Anterior cingulate cortex (tissue), 58 donors: ENCODE data around the gene ZNF594.
"Not testable (repeated sequence)": the region's sequence is repeated elsewhere in the genome, so short reads cannot be mapped to it uniquely, and the experiment has no call there.

ENCODE experiments used
- DNase-seq, 58 donors: peaks; one replicate each; lab custom pipeline; 2025; lab: John Stamatoyannopoulos, UW

Gene ZNF594

DNA sequence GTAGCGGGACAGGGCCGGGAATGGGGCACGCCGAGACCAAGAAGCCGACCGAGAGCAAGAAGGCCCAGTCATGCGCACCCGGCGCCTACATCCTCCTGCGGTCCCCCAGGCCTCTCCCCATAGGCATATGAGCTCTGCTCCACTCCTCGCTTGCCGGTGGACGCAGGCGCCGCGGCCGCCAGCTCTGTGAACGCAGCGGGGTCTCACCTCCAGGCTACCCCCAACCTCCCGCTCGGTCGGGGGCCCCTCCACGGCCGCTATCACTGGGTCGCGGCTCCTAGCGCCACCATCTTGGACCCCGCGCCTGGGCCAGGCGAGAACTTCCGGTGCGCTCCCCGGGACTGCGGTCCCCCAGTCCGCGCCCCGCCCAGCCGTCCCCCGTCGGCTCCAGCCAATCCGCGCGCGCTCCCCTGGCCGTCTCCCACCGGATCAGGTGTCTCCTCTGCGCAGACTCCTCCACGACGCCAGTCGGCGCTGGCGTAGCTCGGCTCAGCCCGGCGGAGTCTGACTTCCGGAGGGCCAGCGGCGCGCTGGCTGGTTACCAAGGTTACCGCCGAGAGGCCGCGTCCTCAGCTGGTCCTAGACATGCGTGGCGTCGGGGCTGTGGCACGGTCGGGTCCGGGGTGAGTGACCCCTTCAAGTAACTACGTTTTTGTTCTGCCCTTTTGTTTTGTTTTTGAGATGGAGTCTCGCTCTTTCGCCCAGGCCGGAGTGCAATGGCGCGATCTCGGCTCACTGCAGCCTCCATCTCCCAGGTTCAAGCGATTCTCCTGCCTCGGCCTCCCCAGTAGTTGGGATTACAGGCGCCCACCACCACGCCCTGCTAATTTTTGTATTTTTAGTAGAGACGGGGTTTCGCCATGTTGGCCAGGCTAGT, at the start of gene ZNF594:
TSS of gene ZNF594 (minus strand) at position 328 of the 877 bp plus-strand sequence. CDS start 7,612 bp downstream, outside the sequence.
- peak; percentile 44 to 98 (median 92) for DNase-seq

DNA sequence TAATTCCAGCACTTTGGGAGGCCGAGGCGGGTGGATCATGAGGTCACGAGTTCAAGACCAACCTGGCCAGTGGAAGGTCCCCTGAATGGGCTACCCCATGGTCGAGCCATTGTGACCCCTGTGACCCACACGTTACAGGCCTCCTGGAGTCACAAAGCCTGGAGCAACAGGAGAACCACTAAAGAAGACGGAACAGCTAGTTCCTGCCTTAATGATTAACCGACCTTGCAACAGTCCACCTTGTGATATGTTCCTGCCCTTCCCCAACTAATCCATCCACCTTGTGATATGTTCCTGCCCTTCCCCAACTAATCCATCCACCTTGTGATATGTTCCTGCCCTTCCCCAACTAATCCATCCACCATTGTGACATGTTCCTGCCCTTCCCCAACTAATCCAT, 48.1 kb upstream of the ZNF594 start:
- DNase-seq: not testable (repeated sequence)

DNA sequence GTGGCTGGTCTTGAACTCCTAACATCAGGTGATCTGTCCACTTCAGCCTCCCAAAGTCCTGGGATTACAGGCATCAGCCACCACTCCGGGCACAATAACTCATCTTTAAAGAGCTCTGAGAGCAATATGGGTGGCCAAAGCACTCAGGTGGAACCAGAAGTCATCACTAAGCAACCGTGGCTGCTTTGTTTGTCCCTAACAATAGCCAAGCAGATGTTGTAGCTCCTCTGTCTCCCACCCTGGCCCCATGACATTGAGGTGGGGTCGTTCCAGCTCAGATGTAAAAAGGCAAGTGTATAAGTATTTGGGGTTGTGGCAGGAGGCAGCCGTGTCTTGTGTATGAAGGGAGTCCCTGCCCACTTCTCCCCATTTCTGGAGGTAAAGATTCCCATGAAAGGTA, 46.7 kb upstream of the ZNF594 start:
- no peak for DNase-seq

DNA sequence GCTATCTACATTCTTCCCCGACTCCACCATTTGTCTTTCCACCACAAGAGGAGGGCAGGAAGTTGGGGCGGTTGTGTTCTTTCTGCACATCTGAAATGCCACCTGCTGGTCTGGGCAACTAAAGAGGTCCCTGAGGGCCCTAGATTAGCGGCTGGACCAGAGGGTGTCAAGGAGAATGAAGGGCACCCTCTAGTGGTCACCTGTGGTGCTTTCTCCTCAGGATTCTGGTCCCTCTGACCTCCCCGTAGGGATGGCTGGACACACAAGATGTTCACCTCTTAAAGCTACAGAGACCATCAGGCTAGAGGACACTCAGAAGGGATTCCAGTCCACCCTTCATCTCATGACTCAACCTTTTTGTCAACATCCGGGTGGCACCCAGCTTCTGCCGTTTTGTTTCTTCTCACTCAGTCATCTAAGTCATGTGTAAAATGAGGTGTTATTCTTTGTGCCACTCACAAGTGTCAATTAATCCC, 45.9 kb upstream of the ZNF594 start:
- peak in 6 of 58 donors; percentile 2 to 22 (median 12) for DNase-seq

- no peak for DNase-seq
Observed at GRCh38 chr17:5236938-5237540, 45.4 kb upstream of the ZNF594 start.

DNA sequence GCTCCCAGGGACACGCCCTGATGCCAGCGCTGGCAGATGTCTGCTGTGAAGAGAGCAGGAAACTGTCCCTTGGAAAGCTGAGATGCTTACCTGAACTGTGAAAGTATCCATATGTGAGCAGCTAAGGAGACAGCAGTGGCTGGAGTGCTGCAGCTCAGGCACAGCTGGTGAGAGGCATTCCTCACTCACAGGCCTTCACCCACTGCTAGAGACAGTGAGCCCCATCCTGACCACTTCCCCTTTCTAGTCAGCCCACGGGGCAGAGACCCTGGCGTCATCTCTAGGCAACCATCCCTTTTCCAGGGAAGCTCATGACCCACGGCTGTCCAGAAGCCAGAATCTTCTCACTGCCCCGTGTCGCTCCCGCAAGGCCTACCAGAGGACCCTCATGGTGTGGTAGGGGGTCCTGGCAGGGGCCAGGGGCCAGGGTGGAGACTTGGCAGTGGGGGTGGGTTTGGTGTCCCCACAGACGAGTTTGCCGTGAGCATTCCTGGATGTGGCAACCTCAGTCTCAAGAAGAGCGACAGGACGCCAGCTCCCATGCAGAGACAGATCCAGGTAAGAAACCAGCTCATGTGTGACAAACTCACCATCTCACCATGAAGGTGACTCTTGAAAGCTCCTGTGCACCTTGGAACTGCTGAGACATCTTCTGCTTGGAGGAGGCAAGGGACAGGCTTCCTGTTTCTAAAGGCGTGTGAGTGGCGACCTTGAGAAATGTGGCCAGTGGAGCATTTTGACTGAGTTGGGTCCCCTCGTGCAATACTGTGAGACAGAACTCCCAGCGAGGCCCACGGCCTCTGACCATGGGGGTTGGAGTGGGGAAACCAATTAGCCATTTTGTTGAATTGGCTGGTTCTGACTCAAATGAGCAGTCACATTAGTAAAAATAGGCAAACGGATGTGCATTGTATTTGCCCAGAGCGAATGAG, 43.2 kb upstream of the ZNF594 start, which contains the start of gene SCIMP:
TSS of gene SCIMP (minus strand) at position 216 of the 932 bp plus-strand sequence. CDS start at position 111, 105 bp downstream.
- peak in 18 of 58 donors; percentile 4 to 53 (median 22) for DNase-seq

DNA sequence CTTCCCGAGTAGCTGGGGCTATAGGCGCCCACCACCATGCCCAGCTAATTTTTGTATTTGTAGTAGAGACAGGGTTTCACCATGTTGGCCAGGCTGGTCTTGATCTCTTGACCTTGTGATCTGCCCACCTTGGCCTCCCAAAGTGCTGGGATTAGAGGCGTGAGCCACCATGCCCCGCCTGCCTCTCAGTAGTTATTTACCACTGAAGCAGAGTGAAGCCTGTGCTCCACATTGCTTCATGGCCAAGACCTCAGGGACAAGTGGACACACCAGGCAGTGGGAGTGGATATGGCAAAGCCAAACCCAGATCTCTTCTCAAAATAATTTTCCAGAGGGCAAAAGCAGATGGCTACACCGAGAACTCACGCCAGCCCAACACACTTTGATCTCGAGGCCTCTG, 41.8 kb upstream of the ZNF594 start:
- DNase-seq: not testable (repeated sequence)

- no peak for DNase-seq
Observed at GRCh38 chr17:5226940-5227878, 35.5 kb upstream of the ZNF594 start.

DNA sequence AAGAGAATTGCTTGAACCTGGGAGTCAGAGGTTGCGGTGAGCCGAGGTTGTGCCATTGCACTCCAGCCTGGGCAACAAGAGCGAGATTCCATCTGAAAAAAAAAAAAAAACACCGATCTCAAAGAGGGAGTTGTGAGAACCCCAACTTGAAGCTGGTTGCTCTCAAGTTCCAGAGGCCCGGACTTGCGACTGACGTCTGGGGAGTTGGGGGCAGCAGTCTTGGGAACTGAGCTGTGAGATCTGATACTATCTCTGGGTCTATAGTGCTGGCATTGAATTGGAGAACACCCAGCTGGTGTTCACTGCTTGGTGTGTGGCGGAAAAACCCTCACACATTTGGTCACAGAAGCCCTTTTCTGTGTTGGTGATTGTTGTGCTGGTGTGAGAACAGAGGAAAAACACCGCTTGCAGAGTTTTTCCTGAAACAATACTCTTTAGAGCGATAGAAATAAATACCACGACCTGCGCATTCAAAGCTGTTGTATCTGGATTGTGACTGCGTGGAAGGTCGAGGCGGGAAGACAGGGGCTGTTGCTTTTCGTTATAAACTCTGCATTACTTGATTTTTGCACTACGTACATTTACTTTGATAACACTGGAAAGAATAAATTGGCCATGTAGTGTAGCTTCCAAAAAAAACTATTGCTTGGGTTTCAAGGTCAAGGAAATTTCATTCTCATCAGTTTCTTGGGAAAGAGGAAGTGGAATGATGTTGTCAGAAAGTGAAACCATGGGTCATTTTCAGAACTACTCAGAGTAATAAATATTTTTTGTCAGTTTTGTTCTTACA, 34.2 kb upstream of the ZNF594 start:
- no peak for DNase-seq

- not testable (repeated sequence) for DNase-seq
Observed at GRCh38 chr17:5221912-5222311, 30.2 kb upstream of the ZNF594 start.

DNA sequence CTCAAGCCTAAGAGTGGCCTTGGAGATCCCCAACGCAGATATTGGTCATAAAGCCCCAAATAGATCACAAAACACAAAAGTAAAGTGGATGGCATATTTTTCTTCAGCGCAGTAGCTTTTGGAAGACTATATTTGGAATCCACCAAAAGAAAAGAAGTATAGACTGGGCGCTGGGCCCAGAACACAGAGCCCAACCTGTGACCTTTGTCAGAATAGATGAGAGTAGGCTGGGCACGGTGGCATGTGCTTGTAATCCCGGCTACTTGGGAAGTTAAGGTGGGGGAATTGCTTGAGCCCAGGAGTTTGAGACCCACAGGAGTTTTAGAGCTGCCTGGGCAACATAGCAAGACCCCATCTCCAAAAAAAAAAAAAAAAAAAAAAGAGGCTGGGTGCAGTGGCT, 28.4 kb upstream of the ZNF594 start:
- DNase-seq: no peak

DNA sequence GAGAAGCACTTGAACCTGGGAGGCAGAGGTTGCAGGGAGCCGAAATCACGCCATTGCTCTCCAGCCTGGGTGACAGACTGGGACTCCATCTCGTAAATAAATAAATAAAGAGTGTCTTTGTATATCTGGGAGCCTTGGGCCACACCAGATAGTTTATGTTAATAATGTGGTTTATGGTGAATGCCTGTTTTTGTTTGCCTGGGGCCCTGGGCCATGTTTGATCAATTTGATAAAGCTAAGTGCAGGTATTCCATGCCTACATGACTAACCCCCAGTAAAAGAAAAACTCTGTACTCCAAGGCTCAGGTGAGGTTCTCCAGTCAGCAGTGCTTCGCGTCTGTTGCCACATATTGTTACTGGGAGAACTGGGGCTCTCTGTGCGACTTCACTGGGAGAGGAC, 27.9 kb upstream of the ZNF594 start:
- DNase-seq: no peak

- DNase-seq: not testable (repeated sequence)
Observed at GRCh38 chr17:5217562-5217961, 25.9 kb upstream of the ZNF594 start.

GRCh38 chr17:5211458-5211857, 19.8 kb upstream of the ZNF594 start:
- no peak for DNase-seq

DNA sequence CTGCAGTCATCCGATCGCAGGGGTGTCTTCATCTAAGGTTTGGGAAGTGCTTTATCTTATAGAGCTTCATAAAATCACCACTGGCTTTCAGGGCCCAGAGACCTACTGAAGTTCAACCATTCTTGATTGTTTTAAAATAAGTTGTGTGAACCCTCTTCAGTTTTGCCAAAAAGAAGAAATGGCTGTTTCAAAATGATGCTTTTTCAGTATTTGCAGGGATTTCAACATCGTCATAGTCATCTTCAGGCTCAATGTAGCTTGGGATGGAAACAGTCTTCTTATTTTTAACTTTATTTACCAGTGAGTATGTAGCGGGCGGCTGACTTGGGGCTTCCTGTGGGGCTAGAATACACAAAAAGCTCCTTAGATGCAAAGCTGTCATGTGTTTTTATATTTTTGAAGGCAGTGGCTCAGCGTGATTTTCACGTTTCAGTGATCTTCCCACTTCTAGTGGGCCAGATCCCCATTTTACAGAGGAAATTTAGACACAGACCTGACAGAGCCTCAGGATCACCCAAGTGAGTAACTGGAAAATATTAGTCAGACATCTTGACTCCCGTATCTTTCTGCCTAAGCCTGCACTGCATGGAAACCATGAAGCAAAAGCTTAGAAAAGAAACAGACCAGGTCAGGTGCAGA, 19.1 kb upstream of the ZNF594 start:
- DNase-seq: no peak

GRCh38 chr17:5210091-5210490, 18.4 kb upstream of the ZNF594 start:
- no peak for DNase-seq

- DNase-seq: no peak
Observed at GRCh38 chr17:5209396-5209795, 17.7 kb upstream of the ZNF594 start.

DNA sequence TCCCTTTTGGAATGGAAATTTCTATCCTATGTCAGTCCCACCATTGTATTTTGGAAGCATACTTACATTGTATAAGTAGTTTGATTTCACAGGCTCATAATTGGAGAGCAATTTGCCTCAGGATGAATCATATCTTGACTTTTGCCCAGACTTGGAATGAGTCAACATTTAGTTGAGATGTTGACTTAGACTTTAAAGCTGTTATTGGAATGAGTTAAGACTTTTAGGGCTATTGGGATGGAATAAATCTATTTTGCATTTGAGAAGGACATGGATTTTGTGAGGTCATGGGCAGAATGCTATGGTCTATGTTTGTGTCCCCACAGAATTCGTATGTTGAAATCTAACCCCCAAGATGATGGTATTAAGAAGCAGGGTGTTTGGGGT, 12.2 kb upstream of the ZNF594 start:
- no peak for DNase-seq
